ENCODE results near the gene HGS.

- TF ChIP-seq TARDBP (IDR thresholded peaks at IDR 0.05) (no peak), ELF4 (IDR thresholded peaks at IDR 0.05) (peak; percentile 100), L3MBTL2 (conservative IDR thresholded peaks at IDR 0.05) (peak; percentile 53; the same call in 1 of the 2 replicates), NFRKB (IDR thresholded peaks at IDR 0.05) (no peak), ARNT (IDR thresholded peaks at IDR 0.05) (no peak), SUZ12 (IDR thresholded peaks at IDR 0.05) (no peak)
Measured at GRCh38 chr17:81666342-81667191, 17.2 kb upstream of the HGS start, which contains the start of the genes CCDC137 and OXLD1.
